Measurements from ENCODE around the gene PCP4L1.
"Not testable (repeated sequence)": the region's sequence is repeated elsewhere in the genome, so short reads cannot be mapped to it uniquely, and the experiment has no call there.

The PCP4L1 gene

DNA sequence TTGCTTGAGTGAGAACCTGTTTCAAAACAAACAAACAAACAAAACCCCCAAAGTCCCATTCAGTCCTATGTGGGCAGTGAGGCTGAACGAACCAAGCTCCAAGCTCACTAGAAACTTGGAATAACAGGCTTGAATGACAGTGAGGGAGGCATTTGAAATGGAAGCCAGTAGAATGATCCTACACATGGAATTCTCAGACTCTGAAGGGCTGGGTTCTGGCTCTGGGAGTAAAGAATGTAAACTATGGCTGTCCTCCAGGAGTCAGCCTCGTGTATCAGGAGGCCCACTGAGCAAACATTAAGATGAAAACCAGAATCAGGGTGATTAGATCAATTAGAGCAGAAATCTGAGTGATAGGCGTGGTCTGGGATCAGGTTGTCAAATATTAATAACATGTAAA, 14.9 kb downstream of the PCP4L1 start:
- DNase-seq: no peak

DNA sequence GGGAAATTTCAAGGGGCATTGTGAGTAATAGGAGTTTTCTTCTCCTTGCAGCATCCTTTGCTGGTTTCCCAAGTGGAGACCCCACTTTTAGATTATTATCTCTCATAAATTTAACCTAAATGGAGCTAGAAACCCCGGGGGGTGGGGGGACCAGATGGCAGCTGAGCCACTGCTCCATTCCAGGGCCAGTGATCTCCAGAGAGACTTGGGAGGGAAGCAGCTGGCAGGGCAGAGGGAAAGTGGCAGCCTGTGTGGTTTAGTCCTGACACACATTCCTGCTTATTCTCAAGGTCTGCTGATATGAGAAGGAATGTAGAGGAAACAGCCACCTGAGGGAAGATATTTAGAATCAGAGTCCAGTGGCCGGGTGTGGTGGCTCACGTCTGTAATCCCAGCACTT, 16.3 kb downstream of the PCP4L1 start:
- DNase-seq: no peak

DNA sequence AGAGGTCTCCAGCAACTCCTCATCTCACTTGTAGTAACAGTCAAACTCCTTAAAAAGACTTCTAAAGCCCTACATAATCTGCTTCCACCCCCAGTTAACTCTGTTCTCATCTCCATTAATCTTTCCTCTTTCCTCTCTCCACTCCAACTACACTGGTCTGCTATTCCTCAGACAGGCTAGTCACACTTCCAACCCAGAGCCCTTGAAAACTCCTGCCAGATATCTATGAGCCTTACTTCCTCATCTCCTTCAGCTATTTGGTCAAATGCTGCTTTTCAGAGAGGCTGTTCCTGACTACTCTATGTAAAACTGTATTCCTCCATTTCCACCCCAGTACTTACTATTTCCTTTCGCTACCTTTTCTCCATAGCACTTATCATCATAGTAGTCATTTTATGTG, 24.4 kb downstream of the PCP4L1 start:
- no peak for DNase-seq

DNA sequence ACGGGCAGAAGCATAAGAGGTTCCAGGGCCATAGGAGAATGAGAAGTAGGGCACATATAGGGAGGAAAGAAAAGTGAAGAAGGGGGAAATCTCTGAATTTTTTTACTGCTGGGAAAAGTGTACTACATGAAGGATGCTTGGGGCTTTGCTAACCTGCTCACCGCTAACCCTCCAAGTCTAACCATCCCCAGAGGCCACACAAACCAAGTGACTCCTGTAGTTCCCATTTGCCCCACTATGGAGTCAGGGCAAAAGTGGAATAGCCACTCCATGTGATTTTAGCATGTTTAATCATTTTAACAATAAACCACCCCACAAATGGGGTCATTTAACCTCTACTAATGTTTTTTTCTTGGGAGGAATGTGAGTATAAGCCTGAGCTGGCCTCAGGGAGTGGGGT, 26.6 kb downstream of the PCP4L1 start:
- DNase-seq: no peak

DNA sequence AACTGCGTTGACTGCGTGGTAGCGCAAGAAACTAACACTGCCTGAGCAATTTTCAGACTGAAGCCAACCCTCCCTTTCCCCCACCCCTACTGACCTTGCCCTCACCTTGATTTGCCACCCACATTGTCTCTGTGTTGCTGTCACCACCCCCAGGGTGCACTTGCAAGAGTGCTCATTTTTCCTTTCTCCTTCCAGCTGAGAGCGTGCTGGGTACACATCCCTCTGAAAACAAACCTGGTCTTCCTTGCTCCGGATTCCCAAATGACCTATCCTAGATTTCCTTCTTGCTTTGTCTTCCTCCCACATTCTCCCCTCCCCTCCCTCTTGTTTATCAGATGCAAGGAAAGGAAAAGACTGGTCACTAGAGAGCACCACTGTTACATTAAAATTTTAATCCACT, 27.0 kb downstream of the PCP4L1 start:
- no peak for DNase-seq

DNA sequence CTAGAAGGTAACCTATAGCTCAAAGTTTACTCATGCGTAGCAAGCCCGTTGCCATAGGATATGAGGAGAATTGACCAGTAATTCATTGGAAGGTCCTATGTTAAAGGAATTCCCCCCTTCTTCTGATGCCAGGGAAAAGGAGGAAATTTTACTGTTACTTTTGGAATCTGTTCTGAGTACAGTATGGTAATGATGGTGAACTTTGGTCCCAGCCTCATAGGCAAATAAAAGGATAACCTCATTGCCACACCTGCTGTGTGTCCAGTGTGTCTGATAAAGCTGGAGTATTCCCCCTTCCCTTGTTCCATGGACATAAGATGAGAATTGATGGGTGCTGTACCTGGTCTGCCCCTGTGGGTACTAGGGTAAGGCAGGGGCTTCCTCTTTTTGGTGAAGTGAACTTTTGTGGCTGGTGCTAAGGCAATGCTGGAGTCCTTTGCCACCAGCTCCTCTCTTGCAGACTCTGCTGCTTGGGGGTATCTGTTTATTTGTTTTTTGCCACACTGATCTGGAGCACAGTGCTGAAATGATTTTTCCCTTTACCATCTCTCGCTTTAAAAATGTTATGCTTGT, 29.0 kb downstream of the PCP4L1 start:
- no peak for DNase-seq

DNA sequence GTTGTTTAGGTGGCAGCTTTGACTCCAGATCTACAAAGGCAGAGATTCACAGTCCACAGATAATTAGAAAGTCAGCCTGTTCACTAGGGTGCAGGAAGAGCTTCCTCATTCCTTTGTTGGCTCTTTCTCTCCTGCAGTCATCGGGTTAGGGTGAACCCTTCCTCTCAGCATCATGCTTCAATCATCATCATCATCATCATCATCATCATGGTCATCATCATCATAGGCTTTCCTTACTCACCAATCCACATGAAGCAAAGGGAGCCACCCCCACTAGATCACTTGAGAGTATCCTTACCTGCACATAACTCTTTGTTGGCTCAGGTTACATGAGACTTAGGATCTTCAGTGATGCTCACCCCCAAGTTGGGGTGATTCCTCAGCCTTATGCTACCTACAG, 32.2 kb downstream of the PCP4L1 start:
- DNase-seq: no peak

DNA sequence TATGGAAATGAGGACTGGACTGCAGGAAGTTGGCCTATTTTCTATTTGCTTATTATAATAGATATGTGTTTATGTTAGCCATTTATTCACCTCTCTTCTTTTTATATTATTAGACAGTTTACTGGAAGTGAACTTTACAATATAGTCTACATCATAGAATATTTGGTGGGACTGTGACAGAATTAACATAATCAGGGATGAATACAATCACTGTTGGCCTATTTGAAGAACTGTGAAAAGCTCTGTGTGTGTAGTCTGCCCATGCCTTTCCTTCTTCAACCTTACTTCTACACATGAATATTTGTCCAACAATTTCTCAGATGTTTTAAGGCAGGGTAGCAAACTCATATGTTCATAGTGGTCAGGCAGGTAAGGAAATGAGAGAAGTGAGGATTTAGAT, 38.9 kb downstream of the PCP4L1 start:
- DNase-seq: no peak

DNA sequence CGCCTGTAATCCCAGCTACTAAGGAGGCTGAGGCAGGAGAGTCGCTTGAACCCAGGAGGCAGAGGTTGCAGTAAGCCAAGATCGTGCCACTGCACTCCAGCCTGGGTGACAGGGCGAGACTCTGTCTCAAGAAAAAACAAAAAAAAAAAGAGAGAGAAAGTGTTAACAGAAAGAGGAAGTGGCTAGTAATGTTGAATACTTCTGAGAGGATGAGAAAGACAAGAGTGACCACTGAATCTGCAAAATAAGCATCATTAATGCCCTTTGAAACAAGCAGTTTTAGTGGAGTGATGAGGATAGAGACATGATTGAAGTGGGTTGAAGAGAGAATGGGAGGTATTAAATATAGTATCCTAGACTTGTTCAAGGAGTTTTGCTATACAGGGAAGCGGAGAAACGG, 39.6 kb downstream of the PCP4L1 start:
- DNase-seq: no peak

DNA sequence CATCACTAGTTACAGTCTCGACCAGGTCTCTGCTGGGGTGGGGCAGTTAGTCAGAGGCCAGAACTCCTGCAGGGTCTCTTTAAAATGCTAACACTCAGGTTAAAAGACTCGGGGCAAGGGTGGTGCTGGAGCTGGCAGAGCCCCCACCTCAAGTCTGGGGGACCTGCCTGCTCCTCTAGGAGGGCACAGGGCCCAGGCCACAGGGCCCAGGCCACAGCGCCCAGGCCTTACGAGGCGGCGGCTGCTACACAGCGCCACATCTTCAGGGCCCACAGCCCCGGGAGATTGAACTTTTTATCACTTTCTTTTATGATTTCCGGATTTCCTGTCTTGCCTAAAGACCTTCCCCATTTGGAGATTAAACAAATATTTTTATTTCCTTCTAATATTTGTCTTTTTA, 40.8 kb downstream of the PCP4L1 start:
- DNase-seq: no peak

DNA sequence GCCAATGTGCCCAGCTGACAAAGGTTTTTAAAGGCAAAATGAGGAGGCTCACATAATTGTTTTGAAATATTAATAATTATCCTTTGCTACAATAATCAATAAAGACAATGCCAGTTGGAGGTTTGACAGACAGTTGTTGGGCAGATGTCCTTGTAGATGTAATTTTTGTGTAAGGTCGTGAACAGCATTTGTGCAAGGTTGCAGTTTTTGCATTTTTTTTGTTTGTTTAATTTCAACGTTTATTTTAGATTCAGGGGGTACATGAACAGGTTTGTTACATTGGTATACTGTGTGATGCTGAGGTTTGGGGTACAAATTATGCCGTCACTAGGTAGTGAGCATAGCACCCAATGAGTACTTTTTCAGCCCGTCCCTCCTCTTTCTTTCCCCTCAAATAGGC, 41.9 kb downstream of the PCP4L1 start:
- no peak for DNase-seq

DNA sequence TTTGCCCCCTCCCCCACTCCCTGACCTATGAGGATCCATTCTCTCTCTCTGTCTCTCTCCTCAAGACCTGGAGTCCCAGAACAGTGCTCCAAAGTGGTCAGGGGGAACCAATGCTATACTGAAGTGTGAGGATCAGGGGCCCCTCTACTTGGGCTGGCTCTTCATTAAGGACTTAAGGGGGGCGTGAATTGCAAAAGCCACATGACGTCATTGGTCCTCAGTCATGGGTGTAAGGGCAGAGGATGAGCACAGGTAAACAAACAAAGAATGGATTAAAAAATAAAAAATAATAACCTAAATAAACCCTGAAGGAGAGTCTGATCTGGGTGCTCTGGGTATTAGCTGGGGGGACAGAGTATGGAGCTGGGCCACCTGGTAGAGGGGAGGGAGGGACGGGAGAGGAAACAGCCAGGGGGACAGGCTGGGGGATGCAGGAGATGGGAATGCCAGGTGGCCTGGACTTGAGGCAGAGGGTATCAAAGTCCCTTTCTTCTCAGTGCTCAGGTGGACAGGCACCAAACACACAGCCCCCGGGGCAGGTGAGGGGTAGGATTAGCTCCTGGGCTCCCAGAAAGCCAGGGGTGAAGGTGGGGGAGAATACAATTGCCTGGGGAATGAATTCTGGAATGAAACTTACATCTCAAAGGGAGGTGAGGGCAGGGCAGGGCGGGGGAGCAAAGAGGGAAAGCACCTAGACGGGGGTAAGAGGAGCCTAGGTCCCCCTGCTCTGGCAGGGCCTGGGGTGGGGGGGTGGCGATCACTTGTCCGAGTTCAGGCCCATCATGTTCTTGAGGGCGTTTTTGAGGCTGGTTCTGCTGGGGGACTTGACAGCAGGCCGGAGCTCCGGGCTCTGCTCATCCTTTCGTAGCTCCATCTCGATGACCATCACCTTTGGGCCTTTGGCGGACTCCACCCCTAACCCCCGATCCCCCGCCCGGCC, 46.7 kb downstream of the PCP4L1 start:
- DNase-seq: no peak

DNA sequence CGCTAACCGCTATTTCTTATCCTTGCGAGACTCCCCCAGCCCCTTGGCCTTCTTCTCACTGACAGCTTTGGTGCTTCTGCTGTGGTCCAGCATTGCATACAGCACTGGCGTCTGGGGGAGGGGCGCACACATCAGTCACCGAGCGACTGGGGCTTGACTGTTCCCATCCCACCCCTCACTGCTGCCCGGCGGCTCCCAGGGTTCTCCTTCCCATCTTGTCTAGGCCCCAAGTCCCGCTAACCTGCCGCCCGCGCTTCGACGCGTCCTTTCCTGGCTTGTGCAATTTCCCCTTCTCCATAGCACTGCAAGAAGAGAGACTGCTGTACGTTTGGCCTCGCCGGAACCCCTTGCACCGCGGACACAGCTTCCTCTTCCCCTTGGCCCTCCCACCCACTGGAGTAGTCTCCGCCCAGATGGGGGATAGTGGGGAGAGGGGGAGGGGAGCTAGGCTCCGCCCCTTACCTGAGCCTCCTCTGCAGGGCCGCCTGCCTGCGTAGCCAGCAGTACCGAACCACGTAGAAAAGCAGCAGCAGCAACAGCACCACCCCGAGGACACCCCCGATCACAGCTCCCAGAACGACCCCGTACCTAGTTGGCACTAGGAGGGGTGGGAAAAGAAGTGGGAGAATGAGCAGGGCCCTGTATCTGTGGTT, 47.4 kb downstream of the PCP4L1 start:
- peak; percentile 76 for DNase-seq

DNA sequence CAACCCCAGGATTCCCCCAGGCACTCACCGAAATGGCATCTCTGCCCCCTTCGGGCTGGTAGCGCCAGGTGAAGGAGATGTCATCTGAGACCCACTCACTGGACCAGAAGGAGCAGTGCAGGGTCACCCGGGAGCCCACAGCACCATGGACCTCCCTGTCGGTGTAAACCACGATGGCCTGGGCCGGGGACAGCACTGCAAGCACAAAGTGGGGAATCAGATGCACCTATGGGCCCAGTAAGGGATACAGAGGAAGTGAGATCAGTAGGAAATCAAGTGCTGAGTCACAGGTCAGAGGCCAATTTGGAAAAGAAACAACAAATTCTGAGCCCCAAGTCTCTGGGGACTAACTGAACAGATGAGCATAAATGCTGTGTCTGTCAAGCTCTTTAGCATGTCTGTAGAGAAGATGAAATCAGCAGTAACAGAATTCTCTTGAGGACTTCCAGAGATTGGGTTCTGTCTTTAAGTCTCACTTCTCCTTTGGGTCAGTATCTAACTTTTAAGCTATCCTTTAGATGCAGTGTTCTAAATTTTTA, 48.8 kb downstream of the PCP4L1 start:
- no peak for DNase-seq

DNA sequence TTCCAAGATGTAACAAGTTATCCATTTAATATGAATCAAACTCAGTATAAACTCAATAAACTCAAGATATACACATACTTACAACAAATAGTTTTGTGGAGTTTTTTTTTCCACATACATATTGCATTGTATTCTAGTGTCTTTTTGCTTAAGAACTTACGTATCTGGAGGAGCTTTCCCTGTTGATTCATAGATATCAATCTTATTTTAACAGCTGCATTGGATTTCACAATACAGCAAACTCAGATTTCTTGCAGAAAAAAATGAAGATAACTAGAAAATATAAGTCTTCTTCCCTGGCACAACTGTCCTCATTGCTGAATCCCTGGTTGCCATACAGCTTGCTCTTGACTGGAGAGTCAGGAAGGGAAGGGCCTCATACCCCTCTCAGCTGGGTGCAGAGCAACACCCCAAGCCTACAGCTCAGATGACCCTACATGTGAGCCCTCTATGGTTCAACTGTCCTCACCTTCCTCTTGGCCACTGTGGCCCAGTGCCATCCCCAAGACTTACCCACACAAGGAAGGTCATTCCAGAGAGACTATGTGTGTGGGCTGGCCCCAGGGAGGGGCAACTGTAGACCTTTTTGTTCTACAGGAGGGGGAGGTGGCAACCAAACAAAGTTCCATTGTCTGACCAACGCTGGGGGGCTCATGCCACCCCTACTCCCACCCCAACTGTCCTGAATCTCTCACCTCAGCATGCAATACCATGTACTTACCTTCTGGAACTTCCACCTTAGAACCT, 49.5 kb downstream of the PCP4L1 start:
- no peak for DNase-seq

DNA sequence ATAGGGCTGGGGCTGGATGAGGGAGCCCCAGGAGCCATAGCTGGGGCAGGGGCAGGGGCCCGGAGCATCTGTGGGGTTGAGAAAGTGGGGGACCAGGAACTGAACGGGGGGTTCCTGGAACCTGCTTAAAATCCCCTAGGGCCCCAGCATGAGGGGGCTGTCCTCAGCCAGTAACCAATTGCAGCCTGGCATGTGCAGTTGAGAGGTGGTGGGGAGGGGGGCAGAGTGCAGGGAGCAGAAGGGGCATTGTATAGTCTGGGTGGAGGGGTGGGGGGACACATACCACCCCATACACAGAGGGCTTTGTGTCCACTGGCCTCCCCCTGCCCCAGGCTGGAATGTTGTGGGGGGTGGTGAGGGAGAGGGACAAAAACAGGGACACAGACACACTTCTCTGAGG, 51.3 kb downstream of the PCP4L1 start, which contains the start of gene MPZ:
TSS of gene MPZ (minus strand) at position 101 of the 400 bp plus-strand sequence. CDS start at position 38, 63 bp downstream.
- no peak for DNase-seq

DNA sequence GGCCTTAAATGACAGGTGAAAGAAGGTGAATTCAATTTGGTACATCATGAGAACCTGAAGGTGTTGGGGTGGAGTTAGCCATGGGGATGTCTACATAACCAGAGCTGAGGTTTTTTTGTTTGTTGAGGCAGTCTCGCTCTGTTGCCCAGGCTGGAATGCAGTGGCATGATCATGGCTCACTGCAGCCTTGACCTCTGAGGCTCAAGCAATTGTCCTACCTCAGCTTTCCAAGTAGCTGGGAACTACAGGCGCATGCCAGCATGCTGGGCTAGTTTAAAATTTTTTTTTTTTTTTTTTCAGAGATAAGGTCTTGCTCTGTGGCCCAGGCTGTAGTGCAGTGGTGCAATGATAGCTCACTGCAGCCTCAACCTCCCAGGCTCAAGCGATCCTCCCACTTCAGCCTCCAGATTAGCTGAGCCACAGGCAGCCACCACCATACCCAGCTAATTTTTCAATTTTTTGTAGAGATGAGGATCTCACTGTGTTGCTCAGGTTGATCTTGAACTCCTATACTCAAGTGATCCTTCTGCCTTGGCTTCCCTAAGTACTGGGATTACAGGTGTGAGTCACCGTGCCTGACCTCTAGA, 53.1 kb downstream of the PCP4L1 start:
- no peak for DNase-seq

DNA sequence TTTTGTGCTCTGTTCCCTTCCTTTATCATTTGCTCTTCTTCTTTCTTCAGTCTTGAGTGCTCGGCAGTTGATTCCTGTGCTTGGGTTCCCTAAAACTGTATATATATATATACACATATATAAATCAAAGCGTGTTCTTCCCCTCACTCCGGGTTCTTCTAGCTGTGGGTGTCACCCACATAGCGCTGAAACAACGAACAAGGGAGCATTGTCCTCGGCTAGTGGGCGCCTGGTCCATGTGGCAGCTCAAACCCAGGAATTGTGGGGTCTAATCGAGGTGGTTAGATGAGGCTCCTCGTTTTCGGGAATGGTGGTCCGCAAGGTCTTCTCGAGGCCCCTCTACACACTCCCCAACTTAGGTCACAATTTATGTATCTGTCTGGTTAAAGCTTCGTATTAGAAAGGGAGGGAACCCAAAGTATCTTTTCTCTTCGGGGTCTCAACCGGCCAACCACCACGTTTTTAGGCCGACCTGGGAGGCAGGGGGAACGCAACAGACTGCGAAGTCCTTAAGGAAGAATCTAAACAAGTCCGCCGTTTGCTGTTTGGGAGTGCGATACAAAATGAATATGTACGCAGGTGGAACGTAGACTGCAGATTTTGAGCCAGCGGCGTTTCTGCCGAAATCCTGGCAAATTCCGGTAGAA, 55.1 kb downstream of the PCP4L1 start:
- no peak for DNase-seq

DNA sequence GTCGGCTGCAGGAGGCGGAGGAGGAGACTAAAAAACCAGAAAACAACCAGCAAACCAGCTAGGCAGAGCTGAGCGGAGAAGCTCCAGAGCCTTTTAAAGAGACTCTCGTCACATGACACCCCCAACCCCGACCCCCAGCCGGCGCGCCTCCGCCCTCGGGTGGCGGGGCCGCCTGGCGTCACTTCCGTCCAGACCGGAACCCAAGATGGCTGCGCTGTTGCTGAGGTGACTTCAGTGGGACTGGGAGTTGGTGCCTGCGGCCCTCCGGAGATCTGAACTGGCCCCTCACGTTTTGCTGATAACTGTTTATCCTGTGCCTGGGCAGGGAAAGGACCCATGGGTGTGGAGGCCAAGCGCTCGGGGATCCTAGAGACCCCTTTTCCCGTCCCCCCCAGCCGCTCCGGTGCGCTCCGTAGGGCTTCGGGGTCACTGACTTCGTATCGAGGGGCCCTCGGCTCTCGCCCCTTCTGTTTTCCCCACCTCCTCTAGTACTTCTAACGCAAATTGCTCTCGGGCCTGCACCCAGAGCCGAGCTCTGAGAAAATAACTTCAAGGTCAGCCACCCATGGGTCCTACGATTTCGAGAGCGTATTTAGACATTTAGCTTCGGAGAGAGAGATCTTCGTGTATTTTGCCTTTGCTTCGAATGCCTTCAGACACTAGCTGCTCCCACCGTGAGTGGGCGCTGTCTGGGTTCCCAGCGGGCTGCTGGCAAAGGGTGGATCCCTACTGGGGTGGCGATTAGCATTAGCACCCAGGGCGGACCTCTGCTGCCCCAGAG, 55.8 kb downstream of the PCP4L1 start, which contains the start of gene SDHC:
TSS of gene SDHC (plus strand) at position 181 of the 781 bp plus-strand sequence. CDS start at position 206, 25 bp downstream.
- peak; percentile 95 for DNase-seq

DNA sequence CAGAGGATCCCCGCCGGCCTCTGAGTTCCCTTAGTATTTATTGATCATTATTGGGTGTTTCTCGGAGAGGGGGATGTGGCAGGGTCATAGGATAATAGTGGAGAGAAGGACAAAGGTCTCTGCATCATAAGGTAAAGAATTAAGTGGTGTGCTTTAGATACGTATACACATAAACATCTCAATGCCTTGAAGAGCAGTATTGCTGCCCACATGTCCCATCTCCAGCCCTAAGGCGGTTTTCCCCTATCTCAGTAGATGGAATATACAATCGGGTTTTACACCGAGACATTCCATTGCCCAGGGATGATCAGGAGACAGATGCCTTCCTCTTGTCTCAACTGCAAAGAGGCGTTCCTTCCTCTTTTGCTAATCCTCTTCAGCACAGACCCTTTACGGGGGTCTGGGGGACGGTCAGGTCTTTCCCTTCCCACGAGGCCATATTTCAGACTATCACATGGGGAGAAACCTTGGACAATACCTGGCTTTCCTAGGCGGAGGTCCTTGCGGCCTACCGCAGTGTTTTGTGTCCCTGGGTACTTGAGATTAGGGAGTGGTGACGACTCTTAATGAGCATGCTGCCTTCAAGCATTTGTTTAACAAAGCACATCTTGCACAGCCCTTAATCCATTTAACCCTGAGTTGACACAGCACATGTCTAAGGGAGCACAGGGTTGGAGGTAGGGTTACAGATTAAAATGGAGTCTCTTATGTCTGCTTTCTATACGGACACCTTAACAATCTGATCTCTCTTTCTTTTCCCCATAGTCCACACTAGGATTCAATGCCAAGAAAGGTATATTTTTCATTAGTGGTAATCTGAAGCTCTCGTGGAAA, 57.5 kb downstream of the PCP4L1 start:
- not testable (repeated sequence) for DNase-seq
